H54 (cell line): Measurements from ENCODE around the gene ZNF593OS.

Experiments used
- DNase-seq: peaks from one replicate; pipeline ENCODE4 v3.0.0; 2011; ENCODE audit warnings: low spot score, mixed read lengths; ENCODE audit not compliant: insufficient read length
- FAIRE-seq: peaks from 3 replicates; lab custom pipeline; 2011; peaks lifted over from hg19 to GRCh38; lab: Jason Lieb, UNC
- POLR2A ChIP-seq: IDR thresholded peaks from 2 replicates; pipeline ENCODE4 v1.6.1; 2011; ENCODE audit warnings: low read depth, mild to moderate bottlenecking, low read length

ZNF593OS gene

DNA sequence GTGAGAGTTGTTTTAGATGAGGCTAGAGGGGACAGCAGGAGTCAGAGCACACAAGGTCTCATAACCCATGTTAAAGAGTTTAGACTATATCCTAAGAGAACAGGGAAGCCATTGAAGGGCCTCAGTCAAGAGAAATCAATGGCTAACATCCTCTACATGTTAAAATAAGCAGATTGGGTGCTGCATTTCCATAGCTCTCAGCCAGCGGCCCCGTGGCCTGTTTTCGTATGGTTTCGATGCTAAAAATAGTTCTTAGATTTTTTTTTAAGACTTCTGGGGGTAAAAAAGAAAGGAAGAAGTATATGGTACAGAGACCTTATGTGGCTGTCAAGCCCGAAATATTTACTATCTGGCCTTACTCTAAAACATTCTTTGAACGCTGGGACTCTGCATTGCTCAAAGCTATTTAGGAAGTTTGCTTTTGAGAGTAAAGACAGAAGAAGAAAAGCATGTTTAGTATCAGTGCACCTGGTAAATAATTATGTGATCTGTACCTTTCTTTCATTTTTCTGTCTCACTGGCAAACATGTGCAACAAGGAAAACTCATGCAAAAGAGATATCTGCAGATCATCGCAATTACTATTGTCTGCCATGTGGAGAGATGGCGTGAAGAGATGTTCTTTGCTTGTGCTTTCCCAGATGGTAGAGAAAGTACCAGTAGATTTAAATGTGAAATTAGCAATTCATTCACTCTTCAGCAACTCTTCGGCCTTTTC, 51.6 kb downstream of the ZNF593OS start:
- DNase-seq (no peak), FAIRE-seq (no peak)
- no peak for TF ChIP-seq POLR2A
